Measurements from ENCODE around the gene C7orf25.
A peak's percentile ranks its signal among the peaks of the same experiment; 100 is the strongest.

The C7orf25 gene

GRCh38 chr7:42911454-42912447 lies at the start of gene C7orf25:
Gene C7orf25 (minus strand): TSS chr7:42912070. CDS start chr7:42910900, 1,170 bp downstream.
- DNase-seq (ENCODE audit: low read depth), result peak; percentile 63

GRCh38 chr7:42961170-42961569 lies 49.3 kb upstream of the C7orf25 start:
- DNase-seq (ENCODE audit: low read depth), result no peak

GRCh38 chr7:42960762-42961161 lies 48.9 kb upstream of the C7orf25 start:
- no peak for DNase-seq (ENCODE audit: low read depth)

GRCh38 chr7:42959549-42959948 lies 47.7 kb upstream of the C7orf25 start:
- DNase-seq (ENCODE audit: low read depth), result no peak

GRCh38 chr7:42956062-42956461 lies 44.2 kb upstream of the C7orf25 start:
- no peak for DNase-seq (ENCODE audit: low read depth)

GRCh38 chr7:42953994-42954393 lies 42.1 kb upstream of the C7orf25 start:
- no peak for DNase-seq (ENCODE audit: low read depth)

- DNase-seq (ENCODE audit: low read depth), result no peak
Observed at GRCh38 chr7:42952328-42952727, 40.5 kb upstream of the C7orf25 start.

GRCh38 chr7:42950417-42950816 lies 38.5 kb upstream of the C7orf25 start:
- DNase-seq (ENCODE audit: low read depth), result no peak

- DNase-seq (ENCODE audit: low read depth), result no peak
Observed at GRCh38 chr7:42947521-42947920, 35.7 kb upstream of the C7orf25 start.

GRCh38 chr7:42946627-42946950 lies 34.7 kb upstream of the C7orf25 start:
- DNase-seq (ENCODE audit: low read depth), result no peak

GRCh38 chr7:42945821-42946626 lies 34.2 kb upstream of the C7orf25 start:
- DNase-seq (ENCODE audit: low read depth), result no peak

GRCh38 chr7:42940985-42941847 lies 29.3 kb upstream of the C7orf25 start:
- DNase-seq (ENCODE audit: low read depth), result no peak

- DNase-seq (ENCODE audit: low read depth), result no peak
Observed at GRCh38 chr7:42939457-42940240, 27.8 kb upstream of the C7orf25 start.

- no peak for DNase-seq (ENCODE audit: low read depth)
Observed at GRCh38 chr7:42935861-42936260, 24.0 kb upstream of the C7orf25 start.

- no peak for DNase-seq (ENCODE audit: low read depth)
Observed at GRCh38 chr7:42934291-42934690, 22.4 kb upstream of the C7orf25 start.

- no peak for DNase-seq (ENCODE audit: low read depth)
Observed at GRCh38 chr7:42932811-42933591, 21.1 kb upstream of the C7orf25 start.

- DNase-seq (ENCODE audit: low read depth), result peak; percentile 86
Observed at GRCh38 chr7:42931834-42932651, 20.2 kb upstream of the C7orf25 start, which contains the start of the genes MRPL32 and PSMA2. Gene MRPL32 (plus strand): TSS chr7:42932376. CDS start chr7:42932387, 11 bp downstream. Gene PSMA2 (minus strand): TSS chr7:42932174. CDS start chr7:42932158, 16 bp downstream.

GRCh38 chr7:42931447-42931833 lies 19.6 kb upstream of the C7orf25 start:
- no peak for DNase-seq (ENCODE audit: low read depth)

GRCh38 chr7:42930889-42931288 lies 19.0 kb upstream of the C7orf25 start:
- DNase-seq (ENCODE audit: low read depth), result no peak

Data from HS-27A (cell line).